ENCODE data around the gene ASGR2.
"Not testable (repeated sequence)": the region's sequence is repeated elsewhere in the genome, so short reads cannot be mapped to it uniquely, and the experiment has no call there.

DNA sequence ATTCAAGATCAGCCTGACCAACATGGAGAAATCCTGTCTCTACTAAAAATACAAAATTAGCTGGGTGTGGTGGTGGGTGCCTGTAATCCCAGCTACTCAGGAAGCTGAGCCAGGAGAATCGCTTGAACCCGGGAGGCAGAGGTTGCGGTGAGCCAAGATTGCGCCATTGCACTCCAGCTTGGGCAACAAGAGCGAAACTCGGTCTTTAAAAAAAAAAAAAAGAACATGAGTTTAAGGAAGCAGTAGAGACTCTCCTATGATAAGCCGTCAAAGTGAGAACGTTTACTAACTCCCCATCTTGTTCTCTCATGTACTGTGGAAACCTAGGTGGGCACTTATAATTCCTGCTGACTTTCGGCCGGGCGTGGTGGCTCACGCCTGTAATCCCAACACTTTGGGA is 6.0 kb upstream of the ASGR2 start:
- not testable (repeated sequence) for TF ChIP-seq EZH2phosphoT487 (IDR thresholded peaks at IDR 0.05; ENCODE audit: borderline replicate concordance, low read depth, low read length)
- TF ChIP-seq, protein P1, sequence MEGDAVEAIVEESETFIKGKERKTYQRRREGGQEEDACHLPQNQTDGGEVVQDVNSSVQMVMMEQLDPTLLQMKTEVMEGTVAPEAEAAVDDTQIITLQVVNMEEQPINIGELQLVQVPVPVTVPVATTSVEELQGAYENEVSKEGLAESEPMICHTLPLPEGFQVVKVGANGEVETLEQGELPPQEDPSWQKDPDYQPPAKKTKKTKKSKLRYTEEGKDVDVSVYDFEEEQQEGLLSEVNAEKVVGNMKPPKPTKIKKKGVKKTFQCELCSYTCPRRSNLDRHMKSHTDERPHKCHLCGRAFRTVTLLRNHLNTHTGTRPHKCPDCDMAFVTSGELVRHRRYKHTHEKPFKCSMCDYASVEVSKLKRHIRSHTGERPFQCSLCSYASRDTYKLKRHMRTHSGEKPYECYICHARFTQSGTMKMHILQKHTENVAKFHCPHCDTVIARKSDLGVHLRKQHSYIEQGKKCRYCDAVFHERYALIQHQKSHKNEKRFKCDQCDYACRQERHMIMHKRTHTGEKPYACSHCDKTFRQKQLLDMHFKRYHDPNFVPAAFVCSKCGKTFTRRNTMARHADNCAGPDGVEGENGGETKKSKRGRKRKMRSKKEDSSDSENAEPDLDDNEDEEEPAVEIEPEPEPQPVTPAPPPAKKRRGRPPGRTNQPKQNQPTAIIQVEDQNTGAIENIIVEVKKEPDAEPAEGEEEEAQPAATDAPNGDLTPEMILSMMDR (conservative IDR thresholded peaks at IDR 0.05; ENCODE audit: low read length), result not testable (repeated sequence)
